Duodenal mucosa (tissue), 2 donors: Measurements from ENCODE around the gene C2orf69.
A peak's percentile ranks its signal among the peaks of the same experiment; 100 is the strongest.

Experiments
- H3K27ac ChIP-seq: one replicate; pipeline ENCODE4 v1.7.0; 2013; ENCODE audit warnings: low read depth, low read length
- H3K27me3 ChIP-seq, 2 donors: one replicate each; pipeline ENCODE4 v1.7.0; 2013; ENCODE audit warnings: low read length in 2 of 2, control low read depth in 1 of 2; ENCODE audit not compliant: insufficient read depth in 2 of 2, control insufficient read depth in 1 of 2
- H3K36me3 ChIP-seq, 2 donors: one replicate each; pipeline ENCODE4 v1.7.0; 2013; ENCODE audit warnings: low read length in 2 of 2, control low read depth in 1 of 2; ENCODE audit not compliant: insufficient read depth in 2 of 2, control insufficient read depth in 1 of 2
- H3K4me1 ChIP-seq, 2 donors: one replicate each; pipeline ENCODE4 v1.7.0; 2013; ENCODE audit warnings: low read length in 2 of 2, control low read depth in 1 of 2; ENCODE audit not compliant: insufficient read depth in 2 of 2, control insufficient read depth in 1 of 2
- H3K4me3 ChIP-seq, 2 donors: one replicate each; pipeline ENCODE4 v1.7.0; 2013; ENCODE audit warnings: low read length in 2 of 2, low read depth in 1 of 2
- H3K9ac ChIP-seq, 2 donors: one replicate each; pipeline ENCODE4 v1.7.0; 2013; ENCODE audit warnings: low read length in 2 of 2, low read depth in 1 of 2
- H3K9me3 ChIP-seq, 2 donors: one replicate each; pipeline ENCODE4 v1.7.0; 2013; ENCODE audit warnings: low read length in 2 of 2, control low read depth in 1 of 2; ENCODE audit not compliant: control insufficient read depth in 1 of 2

The C2orf69 gene

DNA sequence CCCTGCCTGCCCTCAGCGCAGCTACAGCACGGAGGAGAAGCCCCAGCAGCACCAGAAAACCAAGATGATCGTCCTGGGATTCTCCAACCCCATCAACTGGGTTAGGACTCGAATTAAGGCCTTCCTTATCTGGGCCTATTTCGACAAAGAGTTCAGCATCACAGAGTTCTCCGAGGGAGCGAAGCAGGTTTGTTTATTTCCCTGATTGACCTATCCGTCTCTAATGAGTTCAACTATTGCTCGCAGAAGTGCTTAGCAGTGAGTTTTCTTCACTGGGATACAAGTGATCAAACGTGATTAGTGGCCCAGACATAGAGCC lies 44.9 kb downstream of the C2orf69 start:
- no peaks in the 10 kb centered on the region for H3K9me3 ChIP-seq
- H3K9ac ChIP-seq, result peak overlapping the region; percentile 90 to 99
- H3K27me3 ChIP-seq, result no peaks in the 10 kb centered on the region
- H3K36me3 ChIP-seq, result peaks cover 7 to 17% of the 10 kb centered on the region in 2 donors
- H3K4me1 ChIP-seq, result peaks cover 22 to 30% of the 10 kb centered on the region in 2 donors
- peak overlapping the region; percentile 99 to 100 for H3K4me3 ChIP-seq
- H3K27ac ChIP-seq, result peak overlapping the region; percentile 92

GRCh38 chr2:199958014-199958413 lies 46.9 kb downstream of the C2orf69 start:
- no peaks in the 10 kb centered on the region for H3K27me3 ChIP-seq
- no peaks in the 10 kb centered on the region for H3K9me3 ChIP-seq
- no peak overlapping the region for H3K9ac ChIP-seq
- peaks cover 22 to 30% of the 10 kb centered on the region in 2 donors for H3K4me1 ChIP-seq
- H3K27ac ChIP-seq, result no peak overlapping the region
- no peak overlapping the region for H3K4me3 ChIP-seq
- peaks cover 11 to 28% of the 10 kb centered on the region in 2 donors for H3K36me3 ChIP-seq

DNA sequence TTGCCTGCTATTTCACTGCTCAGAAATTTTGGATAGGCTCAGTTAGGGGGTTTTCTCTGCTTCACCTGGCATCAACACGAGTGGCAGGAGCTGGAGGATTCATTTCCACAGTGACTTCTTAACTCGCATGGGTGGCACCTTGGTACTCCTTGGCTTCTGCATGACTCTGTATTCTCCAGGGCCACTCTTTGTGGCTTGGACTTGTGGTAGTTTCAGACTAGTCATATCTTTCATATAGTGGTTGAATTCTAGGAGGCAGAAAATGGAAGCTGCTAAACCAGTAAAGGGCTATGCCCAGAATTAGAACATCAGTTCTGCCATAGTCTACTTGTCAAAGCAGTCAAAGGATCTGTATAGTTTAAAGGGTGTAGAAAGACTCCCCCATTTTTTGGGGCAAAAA lies 51.1 kb downstream of the C2orf69 start:
- H3K9me3 ChIP-seq, result no peaks in the 10 kb centered on the region
- H3K36me3 ChIP-seq, result peaks cover 20 to 46% of the 10 kb centered on the region in 2 donors
- no peak overlapping the region for H3K9ac ChIP-seq
- H3K27me3 ChIP-seq, result no peaks in the 10 kb centered on the region
- H3K4me1 ChIP-seq, result peaks cover 8 to 9% of the 10 kb centered on the region in 2 donors
- H3K27ac ChIP-seq, result no peak overlapping the region
- H3K4me3 ChIP-seq, result no peak overlapping the region

- H3K27me3 ChIP-seq, result no peaks in the 10 kb centered on the region
- H3K36me3 ChIP-seq, result peaks cover 13 to 28% of the 10 kb centered on the region in 2 donors
- H3K4me1 ChIP-seq, result no peaks in the 10 kb centered on the region
- no peak overlapping the region for H3K27ac ChIP-seq
- no peak overlapping the region for H3K9ac ChIP-seq
- no peak overlapping the region for H3K4me3 ChIP-seq
- H3K9me3 ChIP-seq, result no peaks in the 10 kb centered on the region
These were observed 55.3 kb downstream of the C2orf69 start for GRCh38 chr2:199966405-199966804.

GRCh38 chr2:199966976-199967375 lies 55.9 kb downstream of the C2orf69 start:
- peaks cover 11 to 24% of the 10 kb centered on the region in 2 donors for H3K36me3 ChIP-seq
- no peaks in the 10 kb centered on the region for H3K27me3 ChIP-seq

DNA sequence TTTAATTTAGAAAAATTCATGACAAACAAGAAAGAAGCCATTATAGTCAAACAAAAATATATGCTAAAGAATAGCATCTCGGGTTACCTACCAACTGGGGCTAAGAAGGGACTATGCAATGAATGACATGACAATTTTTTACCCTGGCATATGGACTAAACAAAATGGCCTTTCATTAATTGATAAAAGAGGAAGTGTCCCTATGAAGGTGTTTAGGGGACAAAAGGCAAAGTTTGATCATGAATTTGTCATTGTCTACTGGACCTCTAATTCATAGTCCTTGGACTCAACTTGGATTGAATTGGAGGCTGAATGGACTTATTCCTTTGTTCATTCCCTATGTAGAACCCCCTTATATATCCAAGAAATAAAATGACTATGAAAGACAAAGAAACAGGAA lies 57.0 kb downstream of the C2orf69 start:
- Histone ChIP-seq H3K36me3 (peaks cover 8 to 17% of the 10 kb centered on the region in 2 donors), H3K9me3 (no peaks in the 10 kb centered on the region), H3K4me1 (peaks cover 6 to 12% of the 10 kb centered on the region in 2 donors), H3K4me3 (no peak overlapping the region), H3K27ac (no peak overlapping the region), H3K9ac (no peak overlapping the region), H3K27me3 (no peaks in the 10 kb centered on the region)

More at GRCh38 chr2:199966976-199967375, 55.9 kb downstream of the C2orf69 start:
- Histone ChIP-seq H3K4me3 (no peak overlapping the region), H3K9me3 (no peaks in the 10 kb centered on the region), H3K27ac (no peak overlapping the region), H3K4me1 (peaks cover under 1 to 6% of the 10 kb centered on the region in 2 donors), H3K9ac (no peak overlapping the region)

- H3K27me3 ChIP-seq, result no peaks in the 10 kb centered on the region
- H3K4me3 ChIP-seq, result no peak overlapping the region
- H3K9me3 ChIP-seq, result no peaks in the 10 kb centered on the region
- peaks cover 6 to 12% of the 10 kb centered on the region in 2 donors for H3K4me1 ChIP-seq
- H3K27ac ChIP-seq, result no peak overlapping the region
- H3K9ac ChIP-seq, result peak overlapping the region in 1 of 2 donors; percentile 4
- H3K36me3 ChIP-seq, result no peaks in the 10 kb centered on the region
These were observed 61.1 kb downstream of the C2orf69 start for GRCh38 chr2:199972088-199972626.

DNA sequence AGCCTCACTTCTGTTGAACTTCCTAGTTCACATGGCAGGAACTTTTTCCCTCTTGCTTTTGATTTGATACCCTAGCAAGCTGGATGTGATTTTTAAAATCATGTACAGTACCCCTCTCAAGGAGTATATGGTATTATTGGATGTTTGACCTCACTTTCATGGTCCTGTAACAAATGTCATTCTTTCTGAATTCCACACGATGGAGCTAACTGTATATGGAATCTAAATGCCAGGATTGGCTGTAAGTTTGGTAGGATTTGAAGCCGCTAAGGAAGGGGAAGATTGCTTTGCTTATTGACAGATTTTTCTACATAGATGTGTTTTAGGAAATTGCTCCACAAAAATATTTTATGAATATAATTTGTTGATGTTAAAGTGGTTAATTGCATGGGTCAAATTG lies 62.6 kb downstream of the C2orf69 start:
- Histone ChIP-seq H3K4me3 (no peak overlapping the region), H3K4me1 (peaks cover 9 to 23% of the 10 kb centered on the region in 2 donors), H3K27me3 (no peaks in the 10 kb centered on the region), H3K9me3 (no peaks in the 10 kb centered on the region), H3K36me3 (no peaks in the 10 kb centered on the region), H3K27ac (no peak overlapping the region), H3K9ac (no peak overlapping the region)

GRCh38 chr2:199975273-199975895 lies 64.3 kb downstream of the C2orf69 start:
- H3K4me3 ChIP-seq, result no peak overlapping the region
- H3K27ac ChIP-seq, result no peak overlapping the region
- no peaks in the 10 kb centered on the region for H3K27me3 ChIP-seq
- H3K9me3 ChIP-seq, result no peaks in the 10 kb centered on the region
- H3K4me1 ChIP-seq, result peaks cover 13 to 35% of the 10 kb centered on the region in 2 donors
- H3K9ac ChIP-seq, result no peak overlapping the region
- H3K36me3 ChIP-seq, result no peaks in the 10 kb centered on the region
